ENCODE data around the gene ASPSCR1.

DNA sequence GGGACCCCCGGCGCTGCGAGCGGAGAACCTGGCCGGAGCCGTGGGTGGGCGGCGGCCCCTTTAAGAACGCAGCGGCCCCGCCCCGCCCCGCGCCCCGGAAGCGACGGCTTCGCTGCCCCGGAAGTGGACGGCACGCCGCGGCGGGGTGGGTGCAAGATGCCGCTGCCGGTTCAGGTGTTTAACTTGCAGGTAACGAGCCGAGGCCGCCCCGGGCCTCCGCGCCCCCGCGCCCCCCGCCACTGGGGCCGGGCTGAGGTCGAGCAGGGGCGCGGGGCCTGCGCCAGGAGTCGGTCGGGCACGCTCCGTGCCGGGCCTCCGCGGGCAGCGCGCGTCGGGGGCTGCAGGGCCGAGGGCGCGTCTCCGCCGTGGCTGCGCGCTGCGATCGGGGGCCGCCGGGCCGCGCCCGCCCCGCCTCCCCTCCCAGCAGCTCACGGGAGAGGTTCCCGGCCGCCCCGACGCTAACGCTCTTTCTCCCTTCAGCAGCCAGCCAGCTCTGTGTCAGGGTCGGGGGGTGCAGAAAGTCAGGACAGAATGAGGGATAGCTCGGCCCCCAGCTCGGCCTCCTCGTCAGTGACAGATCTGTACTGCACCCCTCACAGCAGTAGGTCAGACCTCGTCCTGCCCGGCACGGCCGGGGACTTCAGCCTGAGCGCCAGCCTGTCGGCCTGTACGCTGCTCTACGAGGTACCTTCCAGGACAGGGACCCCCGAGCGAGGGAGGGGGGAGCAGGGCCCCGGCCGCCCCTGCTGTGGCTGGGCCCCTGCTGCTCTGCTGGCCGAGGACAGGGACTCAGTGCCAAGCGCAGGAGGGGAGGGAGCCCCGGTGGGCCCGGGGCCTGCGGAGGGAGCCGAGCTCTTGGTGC is 74.6 kb downstream of the ASPSCR1 start, which contains the start of the genes GPS1 and RFNG:
- TF ChIP-seq GATA3 (IDR thresholded peaks at IDR 0.05; ENCODE audit: low read depth, low read length), result no peak
- no peak for TF ChIP-seq GATA2 (IDR thresholded peaks at IDR 0.05; ENCODE audit: low read depth, low read length)
